B cell (primary cell): ENCODE results near the gene CHTOP. TPM values are rescaled to one million over a fixed set of nuclear protein-coding genes. Genes with fewer than 3 reads are reported as not detected.

Source experiments
- ATAC-seq: fragments of 200-7000 bp; cut with Tn5 transposase; one replicate; pipeline ENCODE4 v1.10.0; 2021; ENCODE audit warnings: low read depth, mild to moderate bottlenecking, moderate number of reproducible peaks, moderate library complexity
- CTCF ChIA-PET: fragments of 350-600 bp; sonication (Branson Sonifier 250); formaldehyde crosslinking; loops from one replicate; lab custom pipeline; 2021; ENCODE audit warnings: antibody characterized with exemption, inconsistent platforms; lab: Charles Lee
- POLR2A ChIA-PET: fragments of 350-600 bp; sonication (Branson Sonifier 250); formaldehyde crosslinking; loops from one replicate; lab custom pipeline; 2021; ENCODE audit warnings: antibody characterized with exemption; lab: Charles Lee
- DNase-seq: peaks from one replicate; pipeline ENCODE4 v3.0.0; 2013
- H2AFZ ChIP-seq: 2 replicates; pipeline ENCODE4 v1.6.1; 2012; ENCODE audit warnings: mild to moderate bottlenecking, low read depth, low read length; ENCODE audit not compliant: insufficient read depth, poor library complexity, severe bottlenecking
- H3K27ac ChIP-seq, 2 donors: 1 replicate in 1 of 2; 2 replicates in 1 of 2; pipeline ENCODE4 v1.5.1; 2012 to 2013; ENCODE audit warnings: low read length in 2 of 2, mild to moderate bottlenecking in 2 of 2, moderate library complexity in 1 of 2
- H3K27me3 ChIP-seq, 4 experiments: fragments of 200-600 bp in 1 of 4; sonication (generic) in 1 of 4; replicated peaks in 1 of 4; 1 replicate in 2 of 4; 2 replicates in 2 of 4; pipeline versions ENCODE4 v1.6.1 to v1.7.0; 2013 to 2016; ENCODE audit warnings: low read length in 3 of 4, mild to moderate bottlenecking in 2 of 4, mixed read lengths in 1 of 4, moderate library complexity in 1 of 4; ENCODE audit not compliant: insufficient read depth in 4 of 4, control insufficient read depth in 3 of 4; ENCODE audit errors: control extremely low read depth in 1 of 4
- H3K36me3 ChIP-seq, 2 experiments: replicated peaks in 1 of 2; 1 replicate in 1 of 2; 2 replicates in 1 of 2; pipeline versions ENCODE4 v1.6.1 to v1.7.1; 2013; ENCODE audit warnings: low read length in 1 of 2; ENCODE audit not compliant: insufficient read depth in 2 of 2, control insufficient read depth in 1 of 2; ENCODE audit errors: control extremely low read depth in 1 of 2, extremely low read depth in 1 of 2
- H3K4me1 ChIP-seq, 2 donors: fragments of 200-600 bp in 1 of 2; sonication (generic) in 1 of 2; 1 replicate in 1 of 2; 2 replicates in 1 of 2; pipeline versions ENCODE4 v1.5.1 to v1.6.1; 2013 to 2017; ENCODE audit warnings: low read length in 2 of 2; ENCODE audit not compliant: control insufficient read depth in 2 of 2, insufficient read depth in 2 of 2
- H3K4me2 ChIP-seq: replicated peaks from 2 replicates; pipeline ENCODE3; 2012; ENCODE audit warnings: mild to moderate bottlenecking, low read depth, low read length; ENCODE audit not compliant: poor library complexity, severe bottlenecking
- H3K4me3 ChIP-seq, 5 experiments: fragments of 200-600 bp in 1 of 5; sonication (generic) in 1 of 5; 1 replicate in 3 of 5; 2 replicates in 2 of 5; pipeline versions ENCODE4 v1.5.1 to v1.7.0; 2011 to 2016; ENCODE audit warnings: low read length in 4 of 5, mild to moderate bottlenecking in 4 of 5, low read depth in 2 of 5, control low read depth in 1 of 5, moderate library complexity in 1 of 5; ENCODE audit not compliant: insufficient read depth in 1 of 5; ENCODE audit errors: control extremely low read depth in 1 of 5, extremely low read depth in 1 of 5
- H3K79me2 ChIP-seq: fragments of 200-600 bp; sonication (generic); one replicate; pipeline ENCODE4 v1.6.0; 2016; ENCODE audit warnings: low read length; ENCODE audit not compliant: control insufficient read depth, insufficient read depth
- H3K9ac ChIP-seq: fragments of 200-600 bp; sonication (generic); 2 replicates; pipeline ENCODE4 v1.6.1; 2017; ENCODE audit warnings: mild to moderate bottlenecking, low read length, moderate library complexity
- H3K9me3 ChIP-seq, 3 donors: one replicate each; pipeline versions ENCODE4 v1.6.1 to v1.7.1; 2013; ENCODE audit warnings: low read length in 2 of 3; ENCODE audit not compliant: control insufficient read depth in 2 of 3, insufficient read depth in 1 of 3; ENCODE audit errors: control extremely low read depth in 1 of 3
- H4K20me1 ChIP-seq: 2 replicates; pipeline ENCODE4 v1.6.0; 2012; ENCODE audit warnings: mild to moderate bottlenecking, low read length; ENCODE audit not compliant: insufficient read depth, control insufficient read depth, poor library complexity, severe bottlenecking
- H3K27ac Mint-ChIP-seq: one replicate; pipeline ENCODE4 v1.8.0; 2021; ENCODE audit warnings: mixed read lengths
- H3K27me3 Mint-ChIP-seq: one replicate; pipeline ENCODE4 v1.8.0; 2021; ENCODE audit warnings: mixed read lengths
- H3K4me1 Mint-ChIP-seq: one replicate; pipeline ENCODE4 v1.8.0; 2021; ENCODE audit warnings: mixed read lengths
- H3K4me3 Mint-ChIP-seq: one replicate; pipeline ENCODE4 v1.8.0; 2021; ENCODE audit warnings: mixed read lengths
- H3K9me3 Mint-ChIP-seq: one replicate; pipeline ENCODE4 v1.8.0; 2022; ENCODE audit warnings: mixed read lengths; ENCODE audit not compliant: insufficient read depth
- CTCF ChIP-seq: fragments of 200-600 bp; IDR thresholded peaks from one replicate; pipeline ENCODE4 v1.8.0; 2022; ENCODE audit warnings: antibody characterized with exemption, mild to moderate bottlenecking
- EZH2 ChIP-seq: IDR thresholded peaks from 2 replicates; pipeline ENCODE4 v1.6.1; 2012; ENCODE audit warnings: borderline replicate concordance, low read depth, mild to moderate bottlenecking, moderate library complexity, low read length; ENCODE audit not compliant: insufficient read depth, poor library complexity, severe bottlenecking
- WGBS: methylation state at CpG from one replicate; pipeline ENCODE4 v1.1.5; 2013; ENCODE audit warnings: missing lambda C conversion rate; ENCODE audit not compliant: insufficient coverage; 5-methylcytosine and 5-hydroxymethylcytosine counted together
- intact Hi-C: fragments of 100-400 bp; cut with micrococcal nuclease; formaldehyde crosslinking; loops from one replicate; pipeline ENCODE4 v1.10.0; 2022
- polyA plus RNA-seq: library from polyadenylated mRNA; depleted of rRNA; stranded (reverse); fragments of >200 nt; gene quantifications from 2 replicates; pipeline ENCODE4 v1.2.3, GENCODE V29; 2012
- total RNA-seq, 2 donors: library from RNA; stranded (reverse); fragments of 120-200 nt in 1 of 2; gene quantifications; 1 replicate in 1 of 2; 2 replicates in 1 of 2; pipeline versions ENCODE4 v1.2.3 to v1.2.4, GENCODE V29; 2013 to 2022

Gene CHTOP
- total and polyA plus RNA-seq, 2 donors (not counting 1 experiment from before 2014, with no cell fraction given): 87.0 to 156 TPM

GRCh38 chr1:153673511-153673910, 39.6 kb downstream of the CHTOP start:
- peak overlapping the region; percentile 42 for H3K4me3 Mint-ChIP-seq
- DNase-seq: no peak
- no peak overlapping the region for H3K27ac ChIP-seq

More at GRCh38 chr1:153673511-153673910, 39.6 kb downstream of the CHTOP start:
- WGBS: no CpG with 5 or more reads among the region's 2 CpGs
- ChIA-PET POLR2A (interaction anchor here (0.7 kb wide), 2 partner anchors 81 to 92 kb away, joined by 5 to 6 read pairs; no protein-coding TSS in a partner anchor), CTCF (interaction anchor here (0.6 to 3.0 kb wide), 4 partner anchors 61 to 163 kb away, joined by 3 to 12 read pairs (median 4); no protein-coding TSS in a partner anchor)
- no peak overlapping the region for H3K27ac Mint-ChIP-seq
- no peak overlapping the region for H3K9ac ChIP-seq
- peaks cover 22 to 30% of the 10 kb centered on the region in 2 donors for H3K4me1 ChIP-seq
- H3K4me3 ChIP-seq: no peak overlapping the region
- peaks cover 0 to 8% of the 10 kb centered on the region in 2 experiments for H3K36me3 ChIP-seq
- TF ChIP-seq CTCF (no peak), EZH2 (no peak)
- H3K9me3 Mint-ChIP-seq: no peaks in the 10 kb centered on the region
- H3K4me2 ChIP-seq: no peak overlapping the region
- peaks cover 0 to 5% (median 0%) of the 10 kb centered on the region in 3 donors for H3K9me3 ChIP-seq
- H4K20me1 ChIP-seq: no peaks in the 10 kb centered on the region
- H3K79me2 ChIP-seq: peaks cover 23% of the 10 kb centered on the region
- H2AFZ ChIP-seq: no peak overlapping the region
- no peak for ATAC-seq
- H3K27me3 ChIP-seq: peaks cover 0 to 18% (median 12%) of the 10 kb centered on the region in 4 experiments
- H3K4me1 Mint-ChIP-seq: peaks cover 25% of the 10 kb centered on the region
- intact Hi-C loops: loop anchor here (5.0 to 10.0 kb wide), 3 partner anchors 139 to 1389 kb away; partner anchors contain the start of genes EFNA4, HAX1 and S100A6
- peaks cover 18% of the 10 kb centered on the region for H3K27me3 Mint-ChIP-seq
